HEK293 (cell line): ENCODE data around the gene DAPP1.

Experiments used
- CTCF ChIA-PET: fragments of 350-600 bp; formaldehyde crosslinking; extraction: SDS; loops from one replicate; lab custom pipeline; 2021; ENCODE audit warnings: antibody characterized with exemption; lab: Yijun Ruan, JAX
- POLR2A ChIA-PET: fragments of 300-600 bp; formaldehyde crosslinking; extraction: SDS; loops from one replicate; lab custom pipeline; 2020; ENCODE audit warnings: antibody characterized with exemption, inconsistent platforms; lab: Yijun Ruan, JAX
- H3K27ac ChIP-seq: fragments of 200-500 bp; sonication (Bioruptor generic); 2 replicates; pipeline ENCODE4 v1.5.1; 2014; ENCODE audit warnings: low read depth, low read length, control low read depth, inconsistent platforms; ENCODE audit errors: extremely low read depth
- H3K36me3 ChIP-seq, 2 experiments: fragments of 200-500 bp in 1 of 2; sonication (Bioruptor generic) in 1 of 2; 1 replicate in 1 of 2; 2 replicates in 1 of 2; pipeline ENCODE4 v1.5.1; 2014 to 2017; ENCODE audit warnings: inconsistent platforms in 2 of 2, low read length in 2 of 2; ENCODE audit not compliant: control insufficient read depth in 2 of 2, insufficient read depth in 1 of 2
- H3K4me1 ChIP-seq: fragments of 200-500 bp; sonication (Bioruptor generic); 2 replicates; pipeline ENCODE4 v1.5.1; 2014; ENCODE audit warnings: mild to moderate bottlenecking, low read length, inconsistent platforms; ENCODE audit not compliant: control insufficient read depth, insufficient read depth
- H3K4me3 ChIP-seq: 2 replicates; pipeline ENCODE4 v1.5.1; 2011; ENCODE audit warnings: low read depth, mild to moderate bottlenecking, control low read depth, low read length, moderate library complexity
- H3K9me3 ChIP-seq: fragments of 200-500 bp; sonication (Bioruptor generic); 2 replicates; pipeline ENCODE4 v1.5.1; 2014; ENCODE audit warnings: low read depth, low read length, inconsistent platforms; ENCODE audit not compliant: control insufficient read depth, insufficient read depth
- GLIS2 ChIP-seq: fragments of 450-650 bp; formaldehyde crosslinking; IDR thresholded peaks from 2 replicates; pipeline ENCODE4 v1.5.1; 2016; ENCODE audit warnings: missing biosample characterization, missing genetic modification characterization
- HOXC10 ChIP-seq: sonication (generic); formaldehyde crosslinking; IDR thresholded peaks from 2 replicates; pipeline ENCODE4 v1.8.1; 2023; ENCODE audit warnings: mild to moderate bottlenecking, missing genetic modification reagents
- KLF1 ChIP-seq: fragments of 450-650 bp; formaldehyde crosslinking; IDR thresholded peaks from 2 replicates; pipeline ENCODE4 v1.5.1; 2016; ENCODE audit warnings: missing biosample characterization, missing genetic modification characterization
- KLF10 ChIP-seq: fragments of 450-650 bp; IDR thresholded peaks from 2 replicates; pipeline ENCODE4 v1.5.1; 2018; ENCODE audit warnings: missing biosample characterization, mild to moderate bottlenecking, missing genetic modification characterization
- KLF8 ChIP-seq: fragments of 450-650 bp; formaldehyde crosslinking; IDR thresholded peaks from 2 replicates; pipeline ENCODE4 v1.5.1; 2016; ENCODE audit warnings: missing biosample characterization, missing genetic modification characterization
- KLF9 ChIP-seq: fragments of 450-650 bp; formaldehyde crosslinking; IDR thresholded peaks from 2 replicates; pipeline ENCODE4 v1.5.1; 2016; ENCODE audit warnings: missing biosample characterization, missing genetic modification characterization, low read depth
- OSR2 ChIP-seq: fragments of 450-650 bp; formaldehyde crosslinking; IDR thresholded peaks from 2 replicates; pipeline ENCODE4 v1.5.1; 2016; ENCODE audit warnings: missing biosample characterization, missing genetic modification characterization
- SCRT2 ChIP-seq: fragments of 450-650 bp; formaldehyde crosslinking; IDR thresholded peaks from 2 replicates; pipeline ENCODE4 v1.5.1; 2016; ENCODE audit warnings: missing biosample characterization, missing genetic modification characterization
- SP7 ChIP-seq: fragments of 450-650 bp; formaldehyde crosslinking; IDR thresholded peaks from 2 replicates; pipeline ENCODE4 v1.5.1; 2016; ENCODE audit warnings: missing biosample characterization, missing genetic modification characterization
- TRIM28 ChIP-seq: IDR thresholded peaks from 2 replicates; pipeline ENCODE4 v1.6.1; 2011; ENCODE audit warnings: low read length, control low read depth, borderline replicate concordance
- ZBTB1 ChIP-seq: fragments of 450-650 bp; formaldehyde crosslinking; IDR thresholded peaks from 2 replicates; pipeline ENCODE4 v1.5.1; 2016; ENCODE audit warnings: missing biosample characterization, missing genetic modification characterization
- ZBTB48 ChIP-seq: fragments of 450-650 bp; formaldehyde crosslinking; IDR thresholded peaks from 2 replicates; pipeline ENCODE4 v1.5.1; 2016; ENCODE audit warnings: missing biosample characterization, missing genetic modification characterization
- ZNF174 ChIP-seq: fragments of 450-650 bp; formaldehyde crosslinking; IDR thresholded peaks from 2 replicates; pipeline ENCODE4 v1.5.0; 2017; ENCODE audit warnings: missing biosample characterization, mild to moderate bottlenecking, missing genetic modification characterization
- ZNF292 ChIP-seq: fragments of 450-650 bp; formaldehyde crosslinking; IDR thresholded peaks from 2 replicates; pipeline ENCODE4 v1.5.1; 2016; ENCODE audit warnings: low read depth, missing biosample characterization, missing genetic modification characterization, borderline replicate concordance
- ZNF335 ChIP-seq: fragments of 450-650 bp; formaldehyde crosslinking; conservative IDR thresholded peaks from 2 replicates; pipeline ENCODE4 v1.5.1; 2016; ENCODE audit warnings: missing biosample characterization, missing genetic modification characterization
- ZNF37A ChIP-seq: fragments of 450-650 bp; IDR thresholded peaks from 2 replicates; pipeline ENCODE4 v1.5.1; 2018; ENCODE audit warnings: missing biosample characterization, missing genetic modification characterization
- ZNF391 ChIP-seq: fragments of 450-650 bp; formaldehyde crosslinking; IDR thresholded peaks from 2 replicates; pipeline ENCODE4 v1.5.1; 2016; ENCODE audit warnings: low read depth, missing biosample characterization, missing genetic modification characterization, borderline replicate concordance
- ZNF433 ChIP-seq: fragments of 450-650 bp; formaldehyde crosslinking; IDR thresholded peaks from 2 replicates; pipeline ENCODE4 v1.5.1; 2016; ENCODE audit warnings: missing biosample characterization, missing genetic modification characterization, low read depth
- ZNF514 ChIP-seq: fragments of 450-650 bp; formaldehyde crosslinking; IDR thresholded peaks from 2 replicates; pipeline ENCODE4 v1.5.1; 2016; ENCODE audit warnings: missing biosample characterization, missing genetic modification characterization
- ZNF621 ChIP-seq: fragments of 450-650 bp; formaldehyde crosslinking; IDR thresholded peaks from 2 replicates; pipeline ENCODE4 v1.5.1; 2017; ENCODE audit warnings: missing biosample characterization, missing genetic modification characterization
- ZNF654 ChIP-seq: fragments of 450-650 bp; formaldehyde crosslinking; IDR thresholded peaks from 2 replicates; pipeline ENCODE4 v1.5.1; 2016; ENCODE audit warnings: low read depth, missing biosample characterization, missing genetic modification characterization
- ZNF660 ChIP-seq: fragments of 450-650 bp; IDR thresholded peaks from 2 replicates; pipeline ENCODE4 v1.5.1; 2018; ENCODE audit warnings: missing biosample characterization, mild to moderate bottlenecking, missing genetic modification characterization
- ZNF664 ChIP-seq: fragments of 450-650 bp; formaldehyde crosslinking; IDR thresholded peaks from 2 replicates; pipeline ENCODE4 v1.5.1; 2016; ENCODE audit warnings: missing biosample characterization, missing genetic modification characterization
- ZNF776 ChIP-seq: fragments of 450-650 bp; formaldehyde crosslinking; IDR thresholded peaks from 2 replicates; pipeline ENCODE4 v1.5.0; 2017; ENCODE audit warnings: missing biosample characterization, missing genetic modification characterization, borderline replicate concordance
- ZNF843 ChIP-seq: fragments of 450-650 bp; formaldehyde crosslinking; IDR thresholded peaks from 2 replicates; pipeline ENCODE4 v1.5.1; 2016; ENCODE audit warnings: missing biosample characterization, missing genetic modification characterization
- TF ChIP-seq, protein P1 (sequence below): fragments of 450-650 bp; formaldehyde crosslinking; IDR thresholded peaks from 2 replicates; pipeline ENCODE4 v1.5.1; 2016; ENCODE audit warnings: missing biosample characterization, missing genetic modification characterization
- TF ChIP-seq, protein P2 (sequence below): fragments of 450-650 bp; formaldehyde crosslinking; IDR thresholded peaks from 2 replicates; pipeline ENCODE4 v1.5.1; 2016; ENCODE audit warnings: missing biosample characterization, missing genetic modification characterization
- TF ChIP-seq, protein P3 (sequence below): fragments of 450-650 bp; formaldehyde crosslinking; IDR thresholded peaks from 2 replicates; pipeline ENCODE4 v1.5.1; 2017; ENCODE audit warnings: missing biosample characterization, missing genetic modification characterization

The DAPP1 gene

DNA sequence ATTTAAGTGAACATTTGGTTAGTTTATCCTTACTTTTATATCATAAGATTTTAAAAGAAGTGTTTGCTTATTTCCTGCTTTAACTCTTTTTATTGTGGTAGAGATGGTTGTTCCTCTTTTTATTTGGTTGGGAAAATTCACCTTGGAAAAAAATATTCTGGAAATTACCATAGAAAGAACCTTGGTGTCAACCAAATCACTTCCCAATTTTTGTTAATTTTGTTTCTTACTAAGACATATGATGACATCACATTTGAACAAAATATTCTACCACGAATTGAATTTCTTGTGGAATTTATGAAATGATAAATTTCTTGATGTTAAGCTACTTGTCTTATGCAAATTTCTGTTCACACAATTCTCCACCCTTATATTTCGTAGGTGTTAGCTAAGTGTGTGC, 43.9 kb downstream of the DAPP1 start:
- Histone ChIP-seq H3K36me3 (no peaks in the 10 kb centered on the region), H3K9me3 (no peaks in the 10 kb centered on the region), H3K4me1 (no peaks in the 10 kb centered on the region), H3K27ac (no peak overlapping the region), H3K4me3 (no peak overlapping the region)
- CTCF ChIA-PET = no interaction called here
- no peak for TF ChIP-seq ZBTB1 (tag by site-specific recombination)
- TF ChIP-seq ZBTB48 = no peak
- TF ChIP-seq, protein P1, sequence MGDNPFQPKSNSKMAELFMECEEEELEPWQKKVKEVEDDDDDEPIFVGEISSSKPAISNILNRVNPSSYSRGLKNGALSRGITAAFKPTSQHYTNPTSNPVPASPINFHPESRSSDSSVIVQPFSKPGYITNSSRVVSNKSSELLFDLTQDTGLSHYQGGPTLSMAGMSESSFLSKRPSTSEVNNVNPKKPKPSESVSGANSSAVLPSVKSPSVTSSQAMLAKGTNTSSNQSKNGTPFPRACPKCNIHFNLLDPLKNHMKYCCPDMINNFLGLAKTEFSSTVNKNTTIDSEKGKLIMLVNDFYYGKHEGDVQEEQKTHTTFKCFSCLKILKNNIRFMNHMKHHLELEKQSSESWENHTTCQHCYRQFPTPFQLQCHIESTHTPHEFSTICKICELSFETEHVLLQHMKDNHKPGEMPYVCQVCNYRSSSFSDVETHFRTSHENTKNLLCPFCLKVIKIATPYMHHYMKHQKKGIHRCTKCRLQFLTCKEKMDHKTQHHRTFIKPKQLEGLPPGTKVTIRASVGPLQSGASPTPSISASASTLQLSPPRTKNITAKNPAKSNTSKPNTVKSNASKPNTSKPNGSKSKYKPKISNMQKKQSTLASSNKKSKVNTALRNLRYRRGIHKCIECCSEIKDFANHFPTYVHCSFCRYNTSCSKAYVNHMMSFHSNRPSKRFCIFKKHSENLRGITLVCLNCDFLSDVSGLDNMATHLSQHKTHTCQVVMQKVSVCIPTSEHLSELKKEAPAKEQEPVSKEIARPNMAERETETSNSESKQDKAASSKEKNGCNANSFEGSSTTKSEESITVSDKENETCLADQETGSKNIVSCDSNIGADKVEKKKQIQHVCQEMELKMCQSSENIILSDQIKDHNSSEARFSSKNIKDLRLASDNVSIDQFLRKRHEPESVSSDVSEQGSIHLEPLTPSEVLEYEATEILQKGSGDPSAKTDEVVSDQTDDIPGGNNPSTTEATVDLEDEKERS = no peak
- TF ChIP-seq SCRT2 (tag by site-specific recombination) = no peak
- no peak for TF ChIP-seq ZNF776 (tag by site-specific recombination)
- no peak for TF ChIP-seq ZNF433 (tag by site-specific recombination)
- TF ChIP-seq ZNF843 = no peak
- TF ChIP-seq ZNF292 (tag by site-specific recombination) = no peak
- TF ChIP-seq, protein P2, sequence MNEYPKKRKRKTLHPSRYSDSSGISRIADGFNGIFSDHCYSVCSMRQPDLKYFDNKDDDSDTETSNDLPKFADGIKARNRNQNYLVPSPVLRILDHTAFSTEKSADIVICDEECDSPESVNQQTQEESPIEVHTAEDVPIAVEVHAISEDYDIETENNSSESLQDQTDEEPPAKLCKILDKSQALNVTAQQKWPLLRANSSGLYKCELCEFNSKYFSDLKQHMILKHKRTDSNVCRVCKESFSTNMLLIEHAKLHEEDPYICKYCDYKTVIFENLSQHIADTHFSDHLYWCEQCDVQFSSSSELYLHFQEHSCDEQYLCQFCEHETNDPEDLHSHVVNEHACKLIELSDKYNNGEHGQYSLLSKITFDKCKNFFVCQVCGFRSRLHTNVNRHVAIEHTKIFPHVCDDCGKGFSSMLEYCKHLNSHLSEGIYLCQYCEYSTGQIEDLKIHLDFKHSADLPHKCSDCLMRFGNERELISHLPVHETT (tag by site-specific recombination) = no peak
- TF ChIP-seq GLIS2 (tag by site-specific recombination) = no peak
- no peak for TF ChIP-seq KLF8 (tag by site-specific recombination)
- POLR2A ChIA-PET = no interaction called here

DNA sequence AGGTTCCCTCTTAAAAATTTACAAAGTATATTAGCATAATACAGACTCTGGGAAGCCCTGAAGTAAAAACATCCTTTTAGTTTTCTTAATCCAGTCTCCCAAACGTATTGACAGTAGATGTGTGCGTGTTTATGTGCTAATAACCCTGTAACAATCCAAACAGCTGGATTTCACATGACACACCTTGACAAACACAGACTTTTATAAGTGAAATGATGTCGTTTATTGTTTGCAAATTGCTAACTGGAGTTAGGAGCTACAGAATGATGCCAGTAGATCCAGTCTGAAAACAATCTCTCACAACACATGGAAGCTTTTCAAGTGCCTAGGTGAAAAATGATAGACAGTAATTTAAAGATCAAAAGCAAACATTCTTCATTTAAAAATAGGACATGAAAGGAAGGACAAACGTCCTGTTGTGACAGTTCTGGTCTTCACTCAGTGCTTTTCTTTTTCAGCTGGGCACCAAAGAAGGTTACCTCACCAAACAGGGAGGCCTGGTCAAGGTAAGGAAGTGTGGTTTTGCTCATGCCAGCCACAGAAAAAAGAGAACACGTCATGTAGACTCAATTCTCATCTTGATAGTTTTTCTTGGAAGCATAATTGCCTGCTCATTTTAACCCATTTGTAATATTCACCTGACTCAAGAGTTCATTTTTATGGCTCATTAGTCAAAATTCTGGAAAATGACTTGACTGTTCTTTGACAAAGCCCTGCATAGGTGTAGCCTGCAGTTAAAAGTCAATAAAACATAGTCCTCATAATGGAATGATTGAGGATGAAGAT, 44.7 kb downstream of the DAPP1 start:
- CTCF ChIA-PET = no interaction called here

DNA sequence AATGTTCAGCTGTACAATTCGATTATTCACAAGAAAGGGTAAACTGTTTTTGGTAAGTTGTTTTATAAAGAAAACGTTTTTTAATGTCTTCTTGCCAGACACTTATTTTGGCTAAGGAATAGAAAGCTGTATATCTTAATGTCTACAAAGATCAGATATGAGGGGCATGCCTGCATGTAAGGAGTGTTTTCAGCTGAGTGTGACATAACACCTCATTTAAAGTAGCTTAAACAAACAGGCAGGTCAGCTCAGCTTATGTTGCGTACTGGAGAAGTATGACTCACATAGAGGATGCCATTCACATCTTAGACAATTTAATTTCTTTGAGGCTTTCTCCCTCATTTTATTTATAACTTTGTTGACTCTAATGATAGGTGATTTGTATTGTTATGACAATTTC, 47.2 kb downstream of the DAPP1 start:
- Histone ChIP-seq H3K4me3 (no peak overlapping the region), H3K36me3 (no peaks in the 10 kb centered on the region), H3K27ac (no peak overlapping the region), H3K4me1 (no peaks in the 10 kb centered on the region), H3K9me3 (no peaks in the 10 kb centered on the region)
- CTCF ChIA-PET = interaction anchor here (0.6 kb wide), 1 partner anchor 19 kb away, joined by 4 read pairs; no protein-coding TSS in a partner anchor
- POLR2A ChIA-PET = interaction anchor here (0.6 to 1.2 kb wide), 2 partner anchors 10 to 83 kb away, joined by 3 read pairs; partner anchors contain the start of gene DNAJB14
- no peak for TF ChIP-seq ZNF391 (tag by site-specific recombination)
- TF ChIP-seq ZNF174 (tag by site-specific recombination) = no peak
- TF ChIP-seq, protein P3, sequence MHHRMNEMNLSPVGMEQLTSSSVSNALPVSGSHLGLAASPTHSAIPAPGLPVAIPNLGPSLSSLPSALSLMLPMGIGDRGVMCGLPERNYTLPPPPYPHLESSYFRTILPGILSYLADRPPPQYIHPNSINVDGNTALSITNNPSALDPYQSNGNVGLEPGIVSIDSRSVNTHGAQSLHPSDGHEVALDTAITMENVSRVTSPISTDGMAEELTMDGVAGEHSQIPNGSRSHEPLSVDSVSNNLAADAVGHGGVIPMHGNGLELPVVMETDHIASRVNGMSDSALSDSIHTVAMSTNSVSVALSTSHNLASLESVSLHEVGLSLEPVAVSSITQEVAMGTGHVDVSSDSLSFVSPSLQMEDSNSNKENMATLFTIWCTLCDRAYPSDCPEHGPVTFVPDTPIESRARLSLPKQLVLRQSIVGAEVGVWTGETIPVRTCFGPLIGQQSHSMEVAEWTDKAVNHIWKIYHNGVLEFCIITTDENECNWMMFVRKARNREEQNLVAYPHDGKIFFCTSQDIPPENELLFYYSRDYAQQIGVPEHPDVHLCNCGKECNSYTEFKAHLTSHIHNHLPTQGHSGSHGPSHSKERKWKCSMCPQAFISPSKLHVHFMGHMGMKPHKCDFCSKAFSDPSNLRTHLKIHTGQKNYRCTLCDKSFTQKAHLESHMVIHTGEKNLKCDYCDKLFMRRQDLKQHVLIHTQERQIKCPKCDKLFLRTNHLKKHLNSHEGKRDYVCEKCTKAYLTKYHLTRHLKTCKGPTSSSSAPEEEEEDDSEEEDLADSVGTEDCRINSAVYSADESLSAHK (tag by site-specific recombination) = no peak
- TF ChIP-seq HOXC10 (CRISPR knock-in tag) = no peak
- no peak for TF ChIP-seq ZNF654 (tag by site-specific recombination)
- TF ChIP-seq KLF10 (tag by site-specific recombination) = peak; percentile 44; the same call in 1 of the 2 replicates
- no peak for TF ChIP-seq ZBTB48
- peak; percentile 51; the same call in 1 of the 2 replicates for TF ChIP-seq TRIM28
- TF ChIP-seq ZNF335 (tag by site-specific recombination) = no peak
- TF ChIP-seq KLF1 (tag by site-specific recombination) = no peak
- 0 out of 2 replicates have a peak, but pooled peaks have one; percentile 20 for TF ChIP-seq ZNF660
- peak; percentile 80 for TF ChIP-seq ZNF664 (tag by site-specific recombination)
- TF ChIP-seq SP7 (tag by site-specific recombination) = peak; percentile 31; the same call in 1 of the 2 replicates
- TF ChIP-seq ZNF843 = 0 out of 2 replicates have a peak, but pooled peaks have one; percentile 23
- peak; percentile 89 for TF ChIP-seq OSR2 (tag by site-specific recombination)
- TF ChIP-seq ZNF621 = no peak

More for the DNA sequence above, 44.7 kb downstream of the DAPP1 start:
- POLR2A ChIA-PET = no interaction called here
- Histone ChIP-seq H3K27ac (no peak overlapping the region), H3K4me1 (no peaks in the 10 kb centered on the region), H3K36me3 (no peaks in the 10 kb centered on the region), H3K4me3 (no peak overlapping the region), H3K9me3 (no peaks in the 10 kb centered on the region)
- TF ChIP-seq ZNF514 (tag by site-specific recombination) (no peak), ZNF37A (no peak), KLF9 (tag by site-specific recombination) (no peak)
